Fibroblast of pulmonary artery (primary cell): ENCODE data around the gene TINCR.
A peak's percentile ranks its signal among the peaks of the same experiment; 100 is the strongest.

Experiments used
- DNase-seq: peaks from one replicate; pipeline ENCODE4 v3.0.0-alpha.2; 2010; ENCODE audit warnings: low read depth
- H3K4me3 ChIP-seq: replicated peaks from 2 replicates; pipeline ENCODE4 v1.5.1; 2011; ENCODE audit warnings: low read depth, mild to moderate bottlenecking, control low read depth, low read length, moderate library complexity
- TF ChIP-seq, protein P1 (sequence below): IDR thresholded peaks from 2 replicates; pipeline ENCODE4 v1.5.1; 2011; ENCODE audit warnings: mild to moderate bottlenecking, control low read depth, low read length, inconsistent platforms; ENCODE audit errors: missing control alignments

Gene TINCR

GRCh38 chr19:5567970-5568407 lies 236 bp upstream of the TINCR start:
- no peak overlapping the region for H3K4me3 ChIP-seq
- DNase-seq, result no peak
- TF ChIP-seq, protein P1, sequence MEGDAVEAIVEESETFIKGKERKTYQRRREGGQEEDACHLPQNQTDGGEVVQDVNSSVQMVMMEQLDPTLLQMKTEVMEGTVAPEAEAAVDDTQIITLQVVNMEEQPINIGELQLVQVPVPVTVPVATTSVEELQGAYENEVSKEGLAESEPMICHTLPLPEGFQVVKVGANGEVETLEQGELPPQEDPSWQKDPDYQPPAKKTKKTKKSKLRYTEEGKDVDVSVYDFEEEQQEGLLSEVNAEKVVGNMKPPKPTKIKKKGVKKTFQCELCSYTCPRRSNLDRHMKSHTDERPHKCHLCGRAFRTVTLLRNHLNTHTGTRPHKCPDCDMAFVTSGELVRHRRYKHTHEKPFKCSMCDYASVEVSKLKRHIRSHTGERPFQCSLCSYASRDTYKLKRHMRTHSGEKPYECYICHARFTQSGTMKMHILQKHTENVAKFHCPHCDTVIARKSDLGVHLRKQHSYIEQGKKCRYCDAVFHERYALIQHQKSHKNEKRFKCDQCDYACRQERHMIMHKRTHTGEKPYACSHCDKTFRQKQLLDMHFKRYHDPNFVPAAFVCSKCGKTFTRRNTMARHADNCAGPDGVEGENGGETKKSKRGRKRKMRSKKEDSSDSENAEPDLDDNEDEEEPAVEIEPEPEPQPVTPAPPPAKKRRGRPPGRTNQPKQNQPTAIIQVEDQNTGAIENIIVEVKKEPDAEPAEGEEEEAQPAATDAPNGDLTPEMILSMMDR, result no peak

DNA sequence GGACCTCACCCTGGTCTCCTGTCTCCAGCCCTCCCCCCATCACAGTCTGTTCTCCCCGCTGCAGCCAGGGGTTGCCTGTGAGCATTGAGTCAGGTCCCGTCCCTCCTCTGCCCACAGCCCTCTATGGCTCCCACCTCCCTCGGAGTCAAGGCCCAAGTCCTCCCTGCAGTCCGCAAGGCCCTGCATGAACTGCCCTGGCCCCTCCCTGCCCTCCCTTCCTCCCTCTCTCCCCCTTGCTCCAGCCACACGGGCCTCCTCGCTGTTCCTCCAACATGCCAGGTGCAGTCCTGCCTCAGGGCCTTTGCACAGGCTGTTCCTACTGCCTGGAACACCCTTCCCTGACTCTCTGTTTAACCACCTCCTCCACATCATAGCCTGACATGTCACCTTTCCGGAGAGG lies 2.8 kb downstream of the TINCR start:
- H3K4me3 ChIP-seq, result no peak overlapping the region
- TF ChIP-seq, protein P1, result no peak
- DNase-seq, result no peak

DNA sequence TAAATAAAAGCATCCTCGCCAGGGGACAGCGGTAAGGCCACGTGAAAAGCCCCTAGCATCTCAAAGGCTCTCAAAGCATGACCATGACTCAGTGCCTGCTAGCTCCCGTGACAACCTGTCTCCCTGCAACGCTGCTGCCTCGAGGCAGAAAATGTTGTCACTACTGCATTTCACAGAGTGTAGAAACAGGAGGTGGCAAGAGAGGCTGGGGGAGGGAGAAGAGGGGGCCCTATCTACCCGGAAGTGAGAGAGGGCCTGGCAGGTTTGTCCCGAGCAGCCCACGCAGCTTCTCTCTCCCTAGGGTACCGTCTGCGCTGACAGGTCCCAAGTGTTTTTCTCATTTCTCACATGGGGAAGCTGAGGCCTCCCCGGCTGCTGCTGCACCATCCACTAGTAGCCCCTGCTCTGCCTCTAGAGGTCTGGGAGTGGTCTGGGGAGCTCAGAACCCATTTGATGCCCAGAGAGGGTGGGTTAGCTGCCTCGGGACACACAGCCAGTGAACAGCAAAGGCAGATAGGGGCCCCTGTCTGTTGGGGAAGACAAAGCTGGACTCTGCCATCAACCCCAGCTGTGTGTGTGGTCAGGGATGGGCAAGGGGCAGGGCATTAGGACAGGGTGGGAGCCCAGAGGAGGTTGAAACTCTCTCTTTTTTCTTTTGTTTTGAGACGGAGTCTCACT lies 3.7 kb downstream of the TINCR start:
- TF ChIP-seq, protein P1, result no peak
- DNase-seq, result peak; percentile 23
- no peak overlapping the region for H3K4me3 ChIP-seq

GRCh38 chr19:5563008-5563431 lies 4.7 kb downstream of the TINCR start:
- H3K4me3 ChIP-seq, result no peak overlapping the region
- TF ChIP-seq, protein P1, result no peak
- DNase-seq, result no peak

- TF ChIP-seq, protein P1, result no peak
- no peak overlapping the region for H3K4me3 ChIP-seq
- DNase-seq, result no peak
These were observed 5.5 kb downstream of the TINCR start for GRCh38 chr19:5562280-5562679.

DNA sequence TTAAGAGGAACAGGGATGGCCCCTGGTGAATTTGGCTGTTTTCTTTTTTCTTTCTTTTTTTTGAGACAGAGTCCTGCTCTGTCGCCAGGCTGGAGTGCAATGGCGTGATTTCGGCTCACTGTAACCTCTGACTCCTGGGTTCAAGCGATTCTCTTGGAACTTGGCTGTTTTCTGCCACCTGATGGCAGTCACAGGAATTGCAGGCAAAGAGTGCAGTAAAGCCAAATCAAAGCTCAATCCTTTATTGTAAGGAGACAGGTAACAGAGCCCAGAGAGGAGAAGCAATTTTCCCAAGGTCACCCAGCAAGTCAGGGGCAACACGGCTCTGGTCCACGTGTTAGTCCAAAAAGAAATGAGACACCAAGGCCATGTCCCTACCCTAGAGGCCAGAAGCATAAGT lies 6.2 kb downstream of the TINCR start:
- no peak for DNase-seq
- TF ChIP-seq, protein P1, result peak; percentile 45
- H3K4me3 ChIP-seq, result no peak overlapping the region

DNA sequence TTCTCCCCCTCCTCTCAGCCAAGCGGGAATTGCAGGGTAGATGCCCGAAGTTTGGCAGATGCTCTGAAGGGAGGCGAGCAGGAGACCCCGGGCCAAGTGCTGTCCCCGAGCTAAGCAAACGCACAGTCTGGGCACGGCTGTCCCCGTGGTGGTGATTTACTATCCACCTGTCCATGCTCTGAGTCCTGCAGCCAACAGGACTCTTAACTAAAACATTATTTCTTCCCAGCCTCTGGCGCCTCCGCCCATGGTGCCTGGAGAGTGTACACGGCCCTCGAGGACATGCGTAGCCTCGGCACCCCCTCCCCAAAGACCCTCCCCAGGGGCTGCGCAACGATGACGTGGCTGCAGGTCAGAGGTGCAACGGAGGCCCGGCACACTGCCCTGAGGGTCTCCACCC lies 7.6 kb downstream of the TINCR start:
- H3K4me3 ChIP-seq, result no peak overlapping the region
- TF ChIP-seq, protein P1, result no peak

More for the DNA sequence above, 7.6 kb downstream of the TINCR start:
- no peak for DNase-seq
